Astrocyte (in vitro differentiated cells and primary cell): ENCODE results near the gene FSTL5.

Experiments
- CTCF ChIP-seq: IDR thresholded peaks from 2 replicates; pipeline ENCODE4 v1.5.1; 2011; ENCODE audit warnings: low read depth, mild to moderate bottlenecking, inconsistent platforms, low read length, moderate library complexity; ENCODE audit not compliant: insufficient read depth
- EZH2 ChIP-seq: IDR thresholded peaks from 2 replicates; pipeline ENCODE4 v1.6.1; 2012; ENCODE audit warnings: mild to moderate bottlenecking, low read length, inconsistent platforms; ENCODE audit not compliant: insufficient read depth

DNA sequence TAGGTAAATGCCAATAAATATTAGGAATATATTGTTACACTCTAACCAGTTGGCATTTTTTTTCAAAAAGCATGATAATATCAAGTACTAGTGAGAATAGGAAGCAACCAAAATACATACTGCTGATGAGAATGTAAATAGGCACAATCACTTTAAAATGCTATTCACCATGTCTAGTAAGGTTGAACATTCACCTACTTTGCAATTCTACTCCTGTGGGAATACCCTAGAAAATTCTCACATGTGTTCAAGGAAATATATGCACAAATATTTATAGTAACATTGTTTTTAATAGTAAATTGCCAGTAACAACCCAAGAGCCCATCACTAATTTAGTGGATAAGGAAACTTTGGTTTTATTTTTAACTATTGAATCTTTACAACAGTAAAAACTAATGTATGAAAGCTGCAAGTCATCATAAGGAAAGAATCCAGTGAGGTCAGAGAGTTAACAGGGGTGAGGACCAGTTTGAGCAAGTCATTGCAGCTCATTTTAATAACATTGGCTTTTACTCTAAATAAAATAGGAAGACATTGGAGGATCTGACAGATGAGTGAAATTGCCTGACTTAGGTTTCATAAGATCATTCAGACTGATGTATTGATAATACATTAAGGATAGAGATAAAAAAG, 23.6 kb downstream of the FSTL5 start:
- TF ChIP-seq CTCF (no peak), EZH2 (no peak)
